Left ventricle myocardium superior (tissue), 1 donor: ENCODE data around the gene SLC13A3. TPM values are rescaled to one million over a fixed set of nuclear protein-coding genes. Genes with fewer than 3 reads are reported as not detected.
A peak's percentile ranks its signal among the peaks of the same experiment; 100 is the strongest.

Source experiments
- ATAC-seq: fragments of 200-7000 bp; cut with Tn5 transposase; one replicate; pipeline ENCODE4 v1.9.1; 2020; ENCODE audit warnings: mild to moderate bottlenecking, moderate library complexity
- DNase-seq: peaks from one replicate; pipeline ENCODE4 v3.0.0-alpha.2; 2020
- intact Hi-C: fragments of 100-400 bp; cut with micrococcal nuclease; formaldehyde crosslinking; loops from one replicate; pipeline ENCODE4 v1.11.0; 2022
- total RNA-seq: library from RNA; stranded (reverse); fragmentation: NEBNext Ultra II Directional; extraction: Animal tissue kit (Norgen Biotek cat#: 25700); gene quantifications from one replicate; pipeline ENCODE4 v1.2.1, GENCODE V29; 2021
- donor health status: DM: no; HTN: yes; CAD: no; lungs with severe emphysema.

Gene SLC13A3
- total RNA-seq, 1 donor from 2014 or later: 0.12 TPM

DNA sequence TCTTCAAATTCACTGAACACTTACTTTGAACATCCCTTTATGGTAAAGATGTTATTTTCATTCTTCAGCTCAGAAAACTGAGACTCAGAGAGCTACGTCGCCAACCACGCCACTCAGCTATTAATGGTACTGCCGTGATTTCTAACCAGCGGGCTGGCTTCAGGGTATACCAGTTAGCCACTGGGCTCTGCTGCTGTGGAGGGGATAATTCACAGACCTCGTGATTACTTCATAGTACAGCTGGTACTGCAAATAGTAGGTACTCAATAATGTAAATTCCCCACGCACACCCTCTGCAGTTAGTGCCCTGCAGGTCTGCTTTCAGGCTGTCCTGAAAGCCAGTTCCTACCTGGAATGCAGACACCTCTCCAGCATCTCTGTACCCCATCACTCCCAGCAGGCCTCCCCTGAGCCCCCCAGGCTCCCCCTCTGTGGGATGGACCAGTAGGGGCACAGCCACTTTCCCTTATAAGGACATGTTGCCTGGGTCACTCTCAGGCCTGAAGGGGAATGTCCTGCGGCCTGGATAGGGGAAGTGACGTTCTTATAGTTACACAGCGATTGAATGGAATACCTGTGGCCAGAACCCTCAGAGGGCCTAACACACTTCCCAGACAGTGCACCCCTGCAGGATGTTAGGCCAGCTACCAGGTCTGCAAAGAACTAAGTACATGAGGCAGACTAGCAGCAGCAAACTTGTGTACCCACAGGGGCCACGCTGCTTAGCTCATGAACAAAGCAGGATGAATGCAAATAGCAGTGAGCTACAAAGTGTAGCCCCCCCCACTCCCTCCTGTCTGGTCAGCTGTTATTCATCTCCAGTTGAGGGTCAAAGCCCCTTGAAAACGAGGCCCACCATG, 99.5 kb downstream of the SLC13A3 start:
- ATAC-seq (no peak), DNase-seq (no peak)
- intact Hi-C loops: no loop called here

DNA sequence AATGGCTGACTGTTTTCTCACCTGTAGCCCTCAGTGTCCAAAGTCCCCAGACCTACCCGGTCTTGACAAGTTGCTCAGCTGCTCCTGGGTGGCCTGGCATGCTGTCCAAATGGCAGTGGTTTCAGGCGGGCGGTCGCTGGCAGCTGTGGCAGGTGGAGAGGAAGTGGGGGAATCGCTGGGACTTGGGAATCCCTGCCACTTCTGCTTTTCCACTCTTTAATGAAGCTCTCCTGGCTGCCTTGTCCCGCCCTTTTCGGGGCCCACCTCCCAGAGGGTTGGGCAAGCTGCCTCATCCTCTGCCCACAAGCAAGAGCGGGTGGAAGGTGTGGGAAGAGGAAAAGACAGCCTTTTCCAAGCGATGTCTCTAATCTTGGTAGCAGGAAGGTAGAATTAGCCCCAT, 100.8 kb downstream of the SLC13A3 start, which contains the start of gene OCSTAMP:
Gene OCSTAMP (minus strand): TSS at position 194 of the 400 bp plus-strand sequence. CDS start 94 bp downstream, at position 100.
- ATAC-seq (no peak), DNase-seq (no peak)
- intact Hi-C loops: no loop called here

DNA sequence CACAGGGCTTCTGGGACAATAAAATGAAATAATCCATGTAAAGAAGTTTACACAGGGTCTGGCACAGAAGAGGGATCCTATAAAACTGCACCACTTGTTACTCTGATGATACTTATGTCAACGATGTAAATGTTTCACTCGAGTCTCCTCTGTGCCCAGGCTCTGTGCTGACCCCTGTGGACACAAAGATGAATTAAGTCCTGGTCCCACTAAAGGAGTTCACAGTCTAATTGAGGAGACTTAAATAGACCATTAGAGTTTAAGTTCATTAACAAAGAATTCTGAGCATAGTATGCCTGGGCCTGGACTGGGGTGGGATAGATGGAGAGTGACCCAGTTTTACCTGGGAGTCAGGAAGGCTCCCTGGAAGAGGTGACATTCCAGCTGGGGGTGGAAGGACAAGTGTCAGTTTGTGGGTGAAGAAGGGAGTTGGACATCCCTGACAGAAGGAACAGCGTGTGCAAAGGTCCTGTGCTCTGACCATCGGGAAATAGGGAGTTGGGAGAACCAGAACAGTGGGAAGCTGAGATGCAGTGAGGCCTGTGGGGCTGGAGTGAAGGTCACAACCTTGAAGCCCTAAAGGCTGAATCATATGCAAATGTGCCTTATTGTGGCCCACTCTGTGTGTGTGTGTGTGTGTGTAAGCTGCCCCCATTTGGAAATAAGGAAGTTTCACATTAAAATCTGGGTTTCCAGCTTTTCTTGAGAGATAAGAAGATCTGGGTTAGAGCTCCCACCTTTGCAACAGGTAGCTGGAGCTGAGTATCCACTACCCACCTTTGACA, 101.9 kb downstream of the SLC13A3 start:
- DNase-seq (no peak), ATAC-seq (no peak)
- intact Hi-C loops: no loop called here

DNA sequence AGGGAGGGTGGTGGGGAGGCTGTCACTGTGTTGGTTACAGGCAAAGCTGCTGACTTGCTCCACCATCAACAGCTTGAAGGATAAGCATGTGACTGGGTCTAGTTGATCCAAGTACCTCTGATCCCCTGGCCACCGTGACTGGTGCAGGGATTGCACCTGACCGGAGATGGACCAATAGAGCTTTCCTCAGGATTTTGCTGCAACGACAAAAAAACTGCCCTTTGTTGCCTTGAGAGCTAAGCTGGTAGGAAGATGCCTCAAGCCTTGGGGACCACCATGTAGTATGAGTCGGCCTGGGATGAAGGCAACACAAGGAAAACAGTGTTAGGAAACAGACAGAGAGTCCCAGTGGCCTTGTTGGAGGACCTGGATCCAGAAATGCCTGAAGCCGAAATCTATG, 102.6 kb downstream of the SLC13A3 start:
- intact Hi-C loops: no loop called here
- DNase-seq: no peak
- no peak for ATAC-seq

DNA sequence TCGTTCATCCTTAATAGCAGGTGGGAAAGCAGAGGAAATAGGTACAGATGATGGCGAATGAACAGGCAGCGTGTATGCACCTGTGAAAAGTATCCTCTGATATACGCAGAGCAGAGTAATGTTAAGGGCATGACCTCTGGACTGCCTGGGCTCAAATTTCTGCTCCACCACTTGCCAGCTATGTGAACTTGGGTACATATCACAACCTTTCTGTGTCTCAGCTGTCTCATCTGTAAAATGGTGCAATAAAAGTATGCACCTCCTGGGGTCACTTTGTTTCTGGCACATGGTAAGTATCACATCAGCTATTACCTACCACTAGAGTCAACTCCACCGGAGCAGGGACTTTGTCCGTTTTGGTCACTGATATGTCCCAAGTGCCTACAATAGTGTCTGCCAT, 103.3 kb downstream of the SLC13A3 start:
- intact Hi-C loops: no loop called here
- no peak for DNase-seq
- ATAC-seq: no peak

DNA sequence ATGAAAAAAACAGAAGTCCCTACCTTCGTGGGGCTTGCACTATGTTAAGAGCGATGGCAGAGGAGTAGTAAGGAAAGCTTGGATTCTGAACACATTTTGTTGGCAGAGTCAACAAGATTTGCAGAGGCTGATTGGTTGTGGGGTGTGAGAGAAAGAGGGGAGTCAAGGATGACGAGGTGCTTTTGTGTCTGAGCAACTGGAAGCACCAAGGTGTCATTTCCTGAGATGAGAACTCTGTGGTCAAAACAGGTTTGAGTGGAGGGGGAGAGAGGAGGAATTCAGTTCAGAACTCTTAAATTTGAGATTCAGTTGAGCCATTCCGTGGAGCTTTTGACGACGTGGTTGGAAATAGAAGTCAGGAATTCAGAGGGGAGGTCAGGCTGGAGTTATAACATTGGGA, 104.3 kb downstream of the SLC13A3 start:
- ATAC-seq: no peak
- DNase-seq: no peak
- intact Hi-C loops: no loop called here

DNA sequence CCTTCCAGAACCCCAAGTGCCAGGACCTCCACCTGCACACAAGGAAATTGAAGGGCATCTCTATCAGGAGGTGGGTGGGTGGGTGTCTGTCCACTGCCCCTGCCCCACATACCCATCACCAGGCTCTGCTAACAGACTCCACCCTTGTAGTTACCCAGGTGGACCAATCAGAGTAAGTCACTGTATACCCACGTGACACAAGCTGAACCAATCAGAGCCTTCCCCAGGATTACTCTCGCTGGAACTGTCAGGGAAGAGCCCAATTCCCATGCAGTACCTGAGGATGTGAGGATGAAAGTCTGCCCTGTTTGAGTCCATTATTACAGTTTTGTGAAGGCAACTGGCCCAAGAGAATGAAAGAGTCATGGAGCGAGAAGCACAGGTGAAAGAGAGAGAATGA, 105.0 kb downstream of the SLC13A3 start:
- intact Hi-C loops: no loop called here

DNA sequence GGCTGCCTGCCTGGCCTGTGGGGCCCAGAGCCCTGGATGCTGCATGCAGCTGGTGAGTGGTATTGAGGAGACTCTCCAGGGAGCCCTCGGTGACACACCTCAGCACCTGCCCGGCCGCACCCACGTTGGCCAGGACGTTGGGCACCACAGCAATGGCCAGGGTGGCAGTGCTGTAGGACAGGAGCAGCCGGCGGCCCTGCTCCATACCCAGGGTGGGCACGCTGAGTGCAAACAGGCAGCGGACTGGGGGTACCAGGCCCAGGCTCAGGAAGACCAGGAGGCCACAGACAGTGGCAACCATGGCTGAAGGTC, 105.5 kb downstream of the SLC13A3 start:
- no peak for DNase-seq
- no peak for ATAC-seq
- intact Hi-C loops: no loop called here

More for the DNA sequence above, 105.0 kb downstream of the SLC13A3 start:
- DNase-seq (no peak), ATAC-seq (no peak)

DNA sequence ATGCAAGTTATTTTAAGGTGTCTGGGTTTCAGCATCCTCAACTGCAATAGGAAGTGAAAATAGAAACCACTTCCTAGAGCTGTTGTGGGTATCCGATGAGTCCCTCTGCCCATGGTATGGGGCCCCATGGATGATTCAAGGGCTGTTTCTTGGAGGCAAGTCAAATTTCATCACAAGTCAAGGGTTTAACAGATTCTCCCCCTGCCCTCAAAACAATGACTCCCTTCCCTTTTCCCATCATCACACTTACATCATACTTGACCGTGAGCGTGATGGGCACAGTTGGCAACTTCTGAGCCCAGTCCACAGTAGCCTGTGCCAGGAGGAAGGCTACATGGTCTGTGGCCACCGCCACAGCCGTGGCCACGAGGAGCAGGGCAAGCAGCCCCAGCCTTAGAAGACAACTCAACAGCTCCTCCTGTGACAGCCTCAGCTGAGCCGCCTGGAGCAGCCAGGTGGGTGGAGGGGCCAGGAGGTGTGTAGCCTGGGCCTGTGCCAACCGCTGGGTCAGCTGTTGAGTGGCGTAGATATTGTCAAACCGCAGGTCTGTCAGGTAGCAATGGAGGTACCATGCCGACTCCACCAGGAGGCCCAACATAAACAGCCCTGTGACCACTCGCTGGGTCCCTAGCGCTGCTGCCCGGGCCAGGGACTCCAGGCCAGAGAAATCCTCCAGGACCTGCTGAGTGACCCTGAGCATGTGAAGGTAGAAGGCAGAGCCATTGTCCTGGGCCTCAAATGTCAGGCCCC, 106.0 kb downstream of the SLC13A3 start:
- DNase-seq (no peak), ATAC-seq (no peak)
- intact Hi-C loops: no loop called here

DNA sequence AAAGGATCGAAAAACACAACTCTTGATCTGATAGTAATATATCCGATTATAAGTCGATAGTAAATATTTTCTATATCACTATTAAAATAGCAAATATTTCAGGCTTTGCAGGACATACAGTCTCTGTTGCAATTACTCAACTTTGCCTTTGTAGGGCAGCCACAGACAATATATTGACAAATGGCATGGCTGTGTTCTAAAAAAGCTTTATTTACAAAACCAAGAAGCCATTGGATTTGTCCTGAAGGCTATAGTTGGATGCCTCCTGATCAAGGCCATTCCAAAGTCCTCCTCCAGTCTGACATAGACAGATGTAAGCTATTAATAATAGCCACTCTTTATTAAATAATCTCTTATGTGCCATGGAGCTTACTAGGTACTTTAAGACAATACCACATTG, 106.7 kb downstream of the SLC13A3 start:
- DNase-seq (no peak), ATAC-seq (no peak)
- intact Hi-C loops: no loop called here

DNA sequence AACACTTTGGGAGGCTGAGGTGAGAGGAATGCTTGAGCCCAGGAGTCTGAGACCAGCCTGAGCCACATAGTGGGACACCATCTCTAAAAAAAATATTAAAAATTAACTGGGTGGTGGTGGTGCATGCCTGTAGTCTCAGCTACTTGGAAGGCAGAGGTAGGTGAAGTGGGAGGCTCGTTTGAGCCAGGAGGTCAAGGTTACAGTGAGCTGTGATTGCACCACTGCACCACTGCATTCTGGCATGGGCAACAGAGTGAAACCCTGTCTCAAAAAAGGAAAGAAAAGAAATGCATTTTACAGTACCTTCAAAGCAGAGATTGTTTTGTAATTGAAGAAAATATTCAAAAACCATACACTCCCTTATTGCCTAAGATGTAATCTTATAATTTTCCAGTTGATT, 107.3 kb downstream of the SLC13A3 start:
- ATAC-seq (no peak), DNase-seq (no peak)
- intact Hi-C loops: no loop called here

DNA sequence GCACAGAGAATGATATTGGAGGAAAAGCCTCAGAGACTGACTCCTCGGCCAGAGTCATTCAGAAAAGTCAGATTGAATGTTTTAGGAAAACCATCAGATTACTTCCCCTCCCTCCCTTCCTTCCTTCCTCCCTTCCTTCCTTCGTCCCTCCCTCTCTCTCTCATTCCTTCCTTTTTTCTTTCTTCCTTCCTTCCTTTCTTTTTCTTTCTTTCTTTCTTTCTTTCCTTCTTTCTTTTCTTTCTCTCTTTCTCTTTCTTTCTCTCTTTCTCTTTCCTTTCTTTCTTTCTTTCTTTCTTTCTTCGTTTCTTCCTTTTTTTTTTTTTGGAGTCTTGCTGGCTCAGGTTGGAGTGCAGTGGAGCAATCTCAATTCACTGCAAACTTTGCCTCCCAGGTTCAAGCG, 108.2 kb downstream of the SLC13A3 start:
- no peak for ATAC-seq
- intact Hi-C loops: no loop called here
- no peak for DNase-seq

DNA sequence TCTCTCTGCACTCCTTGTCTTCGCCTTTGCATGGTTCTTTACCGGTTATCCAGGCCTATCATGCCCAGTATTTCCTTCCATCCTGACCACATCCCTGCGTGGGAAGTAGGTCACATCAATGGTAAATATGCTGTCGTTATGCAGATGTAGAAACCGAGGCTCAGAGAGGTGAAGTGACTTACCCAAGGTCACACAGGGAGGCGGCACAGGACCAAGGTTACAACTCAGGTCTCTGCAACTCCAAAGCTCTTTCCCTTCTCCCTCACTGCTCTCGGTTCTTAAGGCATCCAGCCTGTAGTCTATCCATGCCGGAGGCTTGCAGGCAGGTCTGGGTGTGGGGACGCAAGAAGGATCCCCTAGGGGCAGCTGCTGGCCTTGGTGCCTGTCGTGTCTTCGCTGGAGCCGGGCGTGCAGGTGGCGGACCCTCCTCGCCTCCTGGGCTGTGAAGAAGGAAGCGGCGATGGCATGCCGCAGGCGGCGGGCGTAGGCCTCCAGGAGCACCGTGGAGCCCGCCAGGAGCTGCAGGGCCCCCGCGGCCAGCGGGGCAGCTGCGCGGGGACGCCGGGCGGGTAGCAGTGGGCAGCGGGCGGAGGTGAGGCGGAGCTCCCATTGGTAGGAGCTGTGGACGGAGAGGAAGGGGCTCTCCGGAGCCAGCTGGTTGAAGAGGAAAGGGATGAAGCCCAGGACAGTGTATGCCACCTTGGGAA, 109.9 kb downstream of the SLC13A3 start:
- intact Hi-C loops: no loop called here
- ATAC-seq (no peak), DNase-seq (no peak)

DNA sequence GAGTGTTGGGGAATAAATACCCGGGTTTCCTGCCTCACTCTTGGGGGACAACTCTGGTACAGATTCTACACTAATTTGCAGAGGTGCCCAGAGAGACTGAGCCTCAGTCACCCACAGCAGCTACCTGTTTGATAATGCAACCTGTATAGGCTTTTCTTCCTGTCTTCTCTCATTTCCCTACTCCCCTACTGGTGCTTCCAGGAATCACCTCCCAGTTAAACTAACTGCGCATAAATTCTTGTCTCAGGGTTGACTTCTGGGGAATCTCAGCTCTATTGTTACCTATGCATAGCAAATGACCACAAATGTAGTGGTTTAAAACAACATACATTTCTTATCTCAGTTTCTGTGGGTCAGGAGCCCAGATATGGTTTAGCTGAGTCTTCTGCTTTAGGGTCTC, 112.1 kb downstream of the SLC13A3 start:
- ATAC-seq (no peak), DNase-seq (no peak)
- intact Hi-C loops: no loop called here

DNA sequence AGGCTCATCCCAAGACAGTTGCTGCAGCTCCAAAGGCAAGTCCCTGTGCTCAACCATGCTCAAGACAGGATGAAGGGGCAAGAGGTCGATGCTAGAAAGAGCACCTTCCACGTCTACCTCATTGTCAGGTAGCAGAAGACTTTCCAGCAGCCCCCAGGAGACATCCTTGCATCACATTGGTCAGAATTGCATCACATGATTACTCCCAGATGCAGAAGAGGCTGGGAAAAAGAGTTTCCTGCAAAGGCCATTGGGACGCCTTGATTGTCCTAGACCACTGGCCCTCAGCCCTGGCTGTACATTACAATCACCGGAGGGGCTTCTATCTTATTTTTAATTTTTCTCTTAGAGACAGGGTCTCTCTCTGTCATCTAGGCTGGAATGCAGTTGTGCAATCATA, 120.6 kb downstream of the SLC13A3 start:
- ATAC-seq (no peak), DNase-seq (no peak)
- intact Hi-C loops: no loop called here

DNA sequence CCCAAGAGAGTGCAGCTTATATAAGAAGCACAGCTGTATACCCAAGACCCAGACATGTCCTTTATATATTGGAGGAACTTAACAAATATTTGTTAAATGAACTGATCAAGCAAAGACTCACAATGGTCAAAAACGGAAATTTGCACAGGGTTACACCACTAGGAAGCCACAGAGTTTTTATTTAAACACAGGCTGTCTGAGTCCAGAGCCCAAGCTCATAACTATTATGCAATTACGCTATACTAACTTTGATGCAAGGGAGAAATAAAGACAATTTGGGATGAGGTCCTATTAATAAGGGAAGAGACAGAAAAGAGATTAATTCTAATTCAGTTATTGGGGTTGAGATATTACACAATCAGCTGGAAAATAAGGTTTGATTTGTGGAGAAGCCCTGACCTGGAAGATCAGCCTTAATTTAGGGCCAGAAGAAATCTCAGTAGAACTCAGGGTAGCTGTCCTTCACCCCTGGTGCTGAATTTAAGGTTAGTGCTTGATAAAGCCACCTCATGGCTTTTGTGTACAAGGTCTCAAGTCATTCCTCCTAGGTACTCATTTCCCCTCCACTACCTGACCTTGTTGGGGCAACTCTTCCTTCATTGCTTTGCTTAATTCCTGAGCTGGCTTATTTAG, 127.4 kb downstream of the SLC13A3 start:
- intact Hi-C loops: no loop called here
- ATAC-seq (no peak), DNase-seq (no peak)

DNA sequence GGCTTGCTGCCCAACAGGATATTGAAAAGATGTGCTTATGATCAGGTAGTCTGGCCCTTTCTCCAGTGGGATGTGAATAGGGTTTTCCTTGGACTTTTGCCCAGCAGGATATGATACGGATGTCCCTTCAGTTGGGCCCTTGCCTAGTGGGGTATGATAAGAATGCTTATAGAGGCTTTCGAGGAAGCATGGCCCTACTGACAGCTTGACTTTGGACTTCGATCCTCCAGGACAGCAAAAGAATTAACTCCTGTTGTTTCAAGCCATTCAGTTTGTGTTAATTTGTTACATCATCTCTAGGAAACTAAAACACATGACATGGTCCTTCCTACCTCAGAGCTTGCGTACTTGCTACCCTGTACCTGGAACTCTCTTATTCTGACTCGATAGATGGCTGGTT, 128.2 kb downstream of the SLC13A3 start:
- intact Hi-C loops: no loop called here
- DNase-seq (no peak), ATAC-seq (no peak)

DNA sequence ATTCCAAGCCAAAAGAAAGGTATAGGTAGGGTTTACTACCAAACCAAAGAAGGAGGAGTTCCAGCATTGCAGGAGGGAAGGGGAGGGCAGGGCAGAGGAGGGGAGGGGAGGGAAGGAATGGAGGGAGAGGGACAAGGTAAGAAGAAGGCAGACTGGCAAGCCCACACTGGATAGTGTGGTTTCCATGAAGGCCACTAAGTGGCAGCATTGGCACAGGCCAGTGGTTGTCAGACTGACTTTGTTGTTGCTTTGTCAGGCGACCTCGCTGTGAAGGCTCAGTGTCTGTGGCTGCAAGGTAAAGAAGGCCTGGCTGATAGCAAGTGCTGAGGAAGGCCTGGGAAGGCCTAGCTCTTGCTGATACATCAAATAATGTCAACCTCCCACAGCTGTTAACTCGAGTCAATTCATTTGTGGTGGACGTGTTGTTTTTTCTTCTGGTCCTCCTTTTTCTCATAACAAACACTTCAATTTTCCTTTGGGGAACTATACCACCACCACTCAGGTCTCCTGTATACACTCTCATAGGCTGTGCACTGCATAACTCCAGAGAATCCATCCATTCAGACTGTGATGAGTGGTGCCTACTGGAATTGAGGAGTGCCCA, 130.2 kb downstream of the SLC13A3 start:
- ATAC-seq: peak; percentile 58
- no peak for DNase-seq
- intact Hi-C loops: no loop called here

DNA sequence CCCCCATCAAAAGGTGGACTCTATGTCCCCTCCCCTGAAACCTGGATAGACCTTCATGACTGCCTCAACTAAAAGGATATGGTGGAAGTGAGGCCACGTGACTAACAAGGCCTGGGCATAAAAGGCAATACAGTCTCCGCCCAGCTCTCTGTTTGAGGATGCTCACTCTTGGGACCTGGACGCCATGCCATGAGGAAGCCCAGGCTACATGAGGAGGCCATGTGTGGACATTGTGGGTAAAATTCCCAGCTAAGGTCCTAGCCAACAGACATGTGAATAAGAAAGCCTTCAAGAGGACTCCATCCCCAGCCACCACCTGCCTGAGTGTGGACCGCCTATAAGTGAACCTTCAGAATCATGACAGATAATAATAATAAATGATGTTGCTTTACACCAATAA, 130.7 kb downstream of the SLC13A3 start:
- ATAC-seq (no peak), DNase-seq (no peak)
- intact Hi-C loops: no loop called here
